Activated CD8-positive, alpha-beta memory T cell treated with anti-CD3 and anti-CD28 coated beads, Interleukin-2, amount 50 U/mL, for 48 hours (primary cell): Measurements from ENCODE around the gene TMPRSS7.
A peak's percentile ranks its signal among the peaks of the same experiment; 100 is the strongest.

Experiments used
- DNase-seq: peaks from one replicate; pipeline ENCODE4 v3.0.0-alpha.2; 2020

Gene TMPRSS7

GRCh38 chr3:112072387-112073060, 38.0 kb downstream of the TMPRSS7 start:
- DNase-seq: peak; percentile 68

GRCh38 chr3:112074006-112074405, 39.5 kb downstream of the TMPRSS7 start:
- DNase-seq: no peak

DNA sequence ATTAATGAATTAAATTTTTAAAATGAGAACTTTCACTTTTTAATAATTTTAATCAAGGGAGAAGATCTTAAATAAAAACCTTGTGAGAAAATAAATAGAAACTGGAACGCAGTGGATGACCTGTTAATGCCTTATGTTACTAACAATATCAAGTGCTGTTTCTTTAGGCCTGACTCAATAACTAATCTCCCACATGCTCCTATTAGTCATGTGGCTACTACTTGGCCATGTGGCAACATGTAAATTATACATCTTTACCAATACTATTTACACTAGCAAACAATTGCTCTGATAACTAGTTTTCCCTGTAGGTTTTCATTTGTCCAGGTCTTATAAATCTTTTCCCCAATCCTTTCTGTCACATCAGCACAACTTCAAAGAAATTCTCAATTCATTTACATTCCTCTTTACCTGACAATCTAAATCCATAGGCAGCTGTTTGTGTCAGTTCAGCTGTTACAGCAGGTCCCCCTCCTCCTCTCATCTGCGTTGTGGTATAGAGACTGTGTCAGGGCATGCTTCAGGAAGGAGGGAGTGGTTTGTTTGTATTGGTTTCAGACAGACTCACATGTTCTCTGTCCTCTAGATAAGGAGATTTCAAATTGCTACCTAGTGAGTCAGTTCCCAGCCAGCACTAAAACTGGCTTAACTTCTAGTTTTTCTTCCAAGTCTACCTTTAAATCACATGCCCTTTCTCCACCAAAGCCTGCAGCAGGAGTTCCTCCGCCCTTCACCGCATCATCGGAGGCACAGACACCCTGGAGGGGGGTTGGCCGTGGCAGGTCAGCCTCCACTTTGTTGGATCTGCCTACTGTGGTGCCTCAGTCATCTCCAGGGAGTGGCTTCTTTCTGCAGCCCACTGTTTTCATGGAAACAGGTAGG, 40.3 kb downstream of the TMPRSS7 start:
- DNase-seq: no peak

DNA sequence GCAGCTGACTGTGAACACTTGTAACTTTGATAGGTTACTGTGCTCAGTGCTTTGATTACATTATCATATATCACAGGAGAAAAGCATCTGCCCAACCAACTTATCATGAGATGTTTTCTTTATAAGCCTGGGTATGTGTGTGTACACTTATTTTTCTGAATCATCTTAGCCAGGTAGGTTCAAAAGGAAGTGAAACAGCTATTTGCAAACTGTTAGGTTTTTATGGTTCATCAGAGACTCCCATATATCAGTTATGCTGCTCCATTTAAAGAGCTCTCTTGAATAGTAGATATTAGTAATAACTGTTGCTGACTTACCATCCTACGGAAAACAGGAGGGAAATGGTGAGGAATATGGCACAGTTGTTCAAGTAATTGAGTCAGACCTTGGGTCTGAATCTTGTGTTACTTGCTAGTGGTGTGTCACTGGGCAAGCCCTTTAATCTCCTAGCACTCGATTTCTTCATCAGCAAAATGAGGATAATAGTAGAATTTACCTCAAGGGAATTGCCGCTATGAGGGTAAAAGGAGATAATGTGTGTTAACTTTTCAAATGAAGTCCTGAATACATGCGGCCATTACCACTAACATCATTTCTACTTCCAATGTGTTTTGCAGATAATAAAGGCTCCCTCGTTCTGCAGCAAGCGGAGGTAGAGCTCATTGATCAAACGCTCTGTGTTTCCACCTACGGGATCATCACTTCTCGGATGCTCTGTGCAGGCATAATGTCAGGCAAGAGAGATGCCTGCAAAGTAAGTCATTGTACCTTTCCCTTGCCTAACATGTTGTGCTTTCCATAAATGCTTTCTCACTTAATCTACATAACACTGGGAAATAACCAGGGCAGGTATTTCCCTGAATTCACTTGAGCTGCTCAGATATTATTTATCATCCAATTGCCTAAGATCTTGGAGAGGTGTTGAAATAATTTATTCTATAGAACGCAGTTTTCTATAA, 43.9 kb downstream of the TMPRSS7 start:
- no peak for DNase-seq

- DNase-seq: no peak
These were observed 48.7 kb downstream of the TMPRSS7 start for GRCh38 chr3:112083239-112083638.

DNA sequence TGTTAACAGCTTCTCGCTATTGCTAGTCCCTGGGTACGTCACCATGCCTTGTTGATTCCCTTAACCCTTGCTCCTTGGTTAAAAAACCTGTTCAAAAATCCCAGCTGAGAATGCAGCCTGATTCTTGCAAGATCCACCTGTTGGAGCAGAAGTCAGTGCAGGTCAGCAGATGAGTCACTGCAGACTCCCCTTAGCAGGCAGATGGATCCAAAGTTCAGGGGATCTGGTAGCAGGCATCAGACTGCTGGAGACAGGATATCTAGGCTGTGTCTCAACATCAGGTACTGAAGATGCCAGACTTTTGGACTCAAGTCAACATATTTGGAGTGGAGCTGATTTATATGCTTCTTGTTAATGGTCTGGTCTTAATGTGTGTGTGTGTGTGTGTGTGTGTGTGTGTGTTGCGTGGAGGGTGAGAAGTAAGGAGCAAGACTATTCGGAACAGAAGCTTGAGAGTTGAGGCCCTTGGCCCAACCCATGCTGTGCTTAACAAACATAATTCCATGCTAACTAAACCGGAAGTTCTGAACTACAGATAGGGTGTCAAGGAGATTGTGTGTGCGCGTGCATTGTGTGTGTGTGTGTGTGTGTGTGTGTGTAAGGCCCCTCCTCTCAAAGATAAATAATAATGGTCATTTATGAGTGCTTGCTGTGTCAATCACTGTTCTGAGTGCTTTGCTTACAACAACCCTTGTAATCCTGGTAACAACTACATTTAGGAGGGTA, 50.6 kb downstream of the TMPRSS7 start:
- no peak for DNase-seq

DNA sequence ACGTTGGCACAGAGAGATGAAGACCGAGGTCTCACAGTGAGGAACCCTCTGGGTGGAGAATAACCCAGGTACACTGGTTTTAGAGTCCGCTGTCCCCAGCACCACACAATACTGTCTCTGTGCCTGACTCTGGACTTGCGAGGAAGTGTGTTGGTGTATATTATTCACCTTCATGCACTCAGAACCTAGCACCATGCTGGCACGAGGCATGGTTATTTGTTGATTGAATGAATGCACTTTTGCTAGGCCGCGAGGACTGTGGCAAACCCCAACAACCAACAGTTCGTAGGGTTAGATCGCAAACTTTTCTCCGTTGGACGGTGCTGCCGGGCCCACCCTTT, 51.2 kb downstream of the TMPRSS7 start:
- DNase-seq: no peak

DNA sequence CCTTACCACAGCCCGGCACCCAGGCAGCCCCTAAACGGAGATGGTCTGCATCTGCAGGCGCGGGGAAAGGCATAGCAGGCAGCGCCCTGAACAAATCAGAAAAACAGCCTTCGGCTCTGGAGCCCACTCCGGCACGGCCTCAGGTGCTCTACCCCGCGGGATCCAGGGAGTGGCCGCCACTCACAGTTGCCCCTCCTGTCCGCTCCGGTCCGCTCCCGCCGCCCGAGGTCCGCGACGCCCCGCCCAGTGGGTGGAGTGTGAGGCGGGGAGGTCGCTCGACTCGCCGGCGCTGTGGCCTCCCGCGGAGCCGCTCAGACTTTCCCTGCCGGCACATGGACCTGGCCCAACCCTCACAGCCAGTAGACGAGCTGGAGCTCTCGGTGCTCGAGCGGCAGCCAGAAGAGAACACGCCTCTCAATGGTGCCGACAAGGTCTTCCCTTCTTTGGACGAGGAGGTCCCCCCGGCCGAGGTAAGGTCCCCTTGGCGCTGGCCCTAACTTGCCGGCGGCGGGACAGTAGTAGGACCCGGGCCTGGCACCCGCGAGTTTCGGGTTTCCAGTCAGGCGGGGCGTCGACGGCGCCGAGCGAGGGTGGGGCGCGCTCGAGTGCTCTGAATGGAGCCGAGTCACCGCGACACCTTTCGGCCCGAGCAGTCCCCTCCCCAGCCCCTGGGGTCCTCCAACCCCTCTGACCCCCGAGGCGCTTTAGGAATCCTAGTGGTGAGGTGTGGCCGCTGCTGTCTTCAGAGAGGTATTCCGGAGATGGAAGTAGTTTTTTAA, 51.7 kb downstream of the TMPRSS7 start, which contains the start of gene C3orf52:
Gene C3orf52 (plus strand): TSS at position 314 of the 779 bp plus-strand sequence. CDS start 19 bp downstream, at position 333.
- peak; percentile 82 for DNase-seq

DNA sequence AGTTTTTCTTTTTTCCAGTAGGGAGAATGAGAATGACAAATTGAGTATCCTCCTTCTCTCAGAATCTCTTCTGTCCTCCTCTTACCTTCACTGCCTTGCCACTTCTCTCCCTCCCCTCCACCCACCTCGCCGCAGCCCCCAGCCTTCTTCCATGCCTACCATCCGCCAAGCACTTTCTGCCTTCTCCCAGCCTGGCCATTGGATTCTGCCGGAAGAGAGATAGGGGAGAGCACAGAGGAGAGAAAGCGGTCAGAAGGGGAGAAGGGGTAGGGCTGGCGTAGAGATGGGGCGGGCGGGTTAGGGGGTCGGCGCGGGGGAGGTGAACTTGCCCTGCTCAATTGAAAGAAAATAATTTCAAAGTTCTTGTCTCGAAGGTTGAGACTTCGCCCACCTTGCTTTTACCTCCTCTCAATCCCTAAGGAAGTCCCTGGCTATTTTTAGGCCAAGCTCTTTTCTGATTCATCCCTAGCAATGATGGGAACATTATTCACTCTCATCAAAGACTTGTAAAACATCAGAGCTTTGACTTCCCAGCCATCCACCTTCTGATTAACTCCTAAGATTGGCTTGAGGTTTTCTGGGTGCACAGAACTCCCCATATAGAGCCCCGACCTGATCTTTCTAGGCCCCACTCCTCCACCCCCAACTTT, 52.5 kb downstream of the TMPRSS7 start:
- no peak for DNase-seq

DNA sequence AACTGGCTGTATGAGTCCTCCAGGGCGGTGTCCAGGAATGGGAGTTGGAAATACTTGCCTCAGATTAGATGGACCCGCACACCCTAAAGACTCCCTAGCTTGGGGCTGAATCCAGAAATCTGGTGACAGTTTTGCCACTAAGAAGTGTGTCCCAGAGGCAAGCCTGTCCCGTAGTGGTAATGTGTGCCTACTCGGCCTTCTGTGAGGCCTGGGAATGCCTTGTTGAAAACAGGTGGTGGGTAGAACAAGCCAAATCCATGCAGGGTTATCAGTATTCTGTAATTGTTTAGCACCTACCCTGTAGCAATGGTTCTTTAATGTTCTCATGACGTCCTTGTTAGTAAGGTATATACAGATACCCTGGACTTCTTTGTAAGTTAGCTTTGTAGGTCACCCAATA, 53.2 kb downstream of the TMPRSS7 start:
- no peak for DNase-seq

DNA sequence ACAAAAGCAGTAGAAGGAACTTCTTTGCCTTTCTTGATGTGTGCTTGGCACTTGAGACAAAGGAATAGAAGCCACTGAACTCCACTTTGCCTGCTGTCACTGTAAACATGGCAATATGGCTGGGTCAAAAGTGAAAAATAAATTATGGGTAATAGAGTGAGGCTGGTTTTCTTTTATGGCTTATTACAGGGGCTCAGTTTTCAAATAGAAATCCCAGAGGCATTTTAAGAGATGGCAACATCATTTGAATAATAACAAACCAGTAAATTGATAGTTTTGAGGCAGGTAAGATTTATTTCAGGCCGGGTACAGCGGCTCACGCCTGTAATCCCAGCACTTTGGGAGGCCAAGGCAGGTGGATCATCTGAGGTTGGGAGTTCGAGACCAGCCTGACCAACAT, 54.4 kb downstream of the TMPRSS7 start:
- no peak for DNase-seq

DNA sequence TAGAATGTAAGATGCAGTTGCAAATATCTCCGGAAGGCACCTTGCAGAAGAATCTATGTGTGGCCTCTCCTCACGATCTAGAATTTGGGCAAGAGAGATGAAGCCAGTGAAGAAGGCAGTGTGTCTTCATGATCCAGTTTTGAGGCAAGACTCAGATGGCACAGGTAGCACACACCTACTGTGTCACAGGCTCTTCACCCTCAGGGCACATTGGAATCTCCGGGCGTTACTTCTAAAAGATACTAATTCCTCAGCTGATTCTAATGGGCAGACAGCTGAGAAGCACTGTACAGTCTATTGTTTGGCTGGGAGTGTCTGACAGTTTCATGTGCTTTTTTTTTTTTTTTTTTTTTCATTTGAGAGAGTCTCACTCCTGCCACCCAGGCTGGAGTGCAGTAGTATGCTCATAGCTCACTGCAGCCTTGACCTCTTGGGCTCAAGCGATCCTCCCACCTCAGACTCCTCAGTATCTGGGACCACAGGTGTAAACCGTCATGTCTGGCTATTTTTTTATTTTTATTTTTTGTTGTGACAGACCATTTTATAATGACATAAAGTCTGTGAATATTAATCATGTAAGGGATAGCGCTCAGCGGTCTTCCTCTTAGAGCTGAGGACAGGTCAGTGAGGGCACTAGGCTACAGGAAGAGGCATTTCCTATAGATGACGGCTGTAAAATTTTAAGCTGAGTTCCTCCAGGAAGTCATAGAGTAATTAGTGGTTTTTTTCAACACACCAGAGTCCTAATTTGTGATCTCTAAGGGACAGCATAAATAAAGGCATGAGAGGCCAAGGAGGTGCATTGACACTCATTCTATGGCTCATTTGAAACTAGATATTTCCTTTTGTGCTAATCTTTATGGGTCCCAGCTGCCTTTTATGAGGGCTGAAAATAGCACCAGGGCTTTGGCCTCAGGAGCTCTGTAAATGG, 55.7 kb downstream of the TMPRSS7 start:
- no peak for DNase-seq

- no peak for DNase-seq
These were observed 56.5 kb downstream of the TMPRSS7 start for GRCh38 chr3:112090887-112091586.

DNA sequence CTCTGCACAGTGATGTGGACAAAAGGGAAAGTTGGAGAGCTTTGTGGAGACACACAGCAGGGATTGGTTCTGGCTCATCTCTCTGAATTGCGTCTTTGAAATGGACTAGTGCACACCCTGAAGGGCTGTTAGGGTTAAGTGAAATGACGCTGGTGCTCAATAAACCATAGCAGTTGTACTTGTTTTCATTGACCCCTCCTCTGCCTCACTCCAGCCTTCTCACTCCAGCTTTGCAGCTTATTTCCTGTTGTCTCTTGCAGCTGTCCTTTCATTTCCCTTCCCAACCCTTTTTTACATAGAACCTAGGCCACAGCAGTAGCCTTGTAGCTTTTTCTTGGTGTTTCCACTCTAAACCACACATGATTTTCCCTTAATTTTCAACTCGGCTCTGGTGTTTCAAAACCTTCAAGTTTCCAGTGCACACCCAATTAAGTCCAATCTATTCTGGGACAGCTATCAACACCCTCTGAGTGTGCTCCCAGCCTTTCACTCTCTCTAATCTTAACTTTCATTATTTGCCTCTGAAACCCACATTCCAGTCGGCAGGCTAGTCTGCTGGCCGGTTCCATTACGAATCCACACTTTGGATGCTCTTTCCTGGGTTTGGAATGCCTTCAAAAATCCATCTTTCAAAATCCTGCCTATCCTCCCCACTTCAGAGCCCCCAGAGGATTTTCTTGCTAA, 58.1 kb downstream of the TMPRSS7 start:
- no peak for DNase-seq

- DNase-seq: no peak
These were observed 58.6 kb downstream of the TMPRSS7 start for GRCh38 chr3:112093180-112093522.

- DNase-seq: no peak
These were observed 61.2 kb downstream of the TMPRSS7 start for GRCh38 chr3:112095731-112096130.

- no peak for DNase-seq
These were observed 61.6 kb downstream of the TMPRSS7 start for GRCh38 chr3:112096176-112096575.

DNA sequence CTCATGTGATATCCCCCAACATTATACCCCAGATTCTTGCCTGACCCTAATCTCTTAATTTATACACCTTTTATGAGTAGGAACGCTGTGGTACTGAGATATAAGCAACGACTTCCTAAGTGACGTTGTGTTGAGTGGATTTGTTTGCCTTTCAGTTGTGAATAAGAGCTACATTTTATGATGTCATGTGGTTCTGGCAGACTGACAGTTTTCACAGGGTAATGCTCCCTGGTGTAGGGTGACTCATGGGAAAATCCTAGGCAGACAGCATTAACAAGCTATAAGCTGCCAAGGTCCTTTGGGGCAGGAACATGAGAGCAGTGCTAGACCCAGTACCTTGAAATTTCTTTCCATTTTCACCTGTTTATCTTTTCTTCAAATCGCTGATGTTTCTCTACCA, 62.8 kb downstream of the TMPRSS7 start:
- DNase-seq: no peak

DNA sequence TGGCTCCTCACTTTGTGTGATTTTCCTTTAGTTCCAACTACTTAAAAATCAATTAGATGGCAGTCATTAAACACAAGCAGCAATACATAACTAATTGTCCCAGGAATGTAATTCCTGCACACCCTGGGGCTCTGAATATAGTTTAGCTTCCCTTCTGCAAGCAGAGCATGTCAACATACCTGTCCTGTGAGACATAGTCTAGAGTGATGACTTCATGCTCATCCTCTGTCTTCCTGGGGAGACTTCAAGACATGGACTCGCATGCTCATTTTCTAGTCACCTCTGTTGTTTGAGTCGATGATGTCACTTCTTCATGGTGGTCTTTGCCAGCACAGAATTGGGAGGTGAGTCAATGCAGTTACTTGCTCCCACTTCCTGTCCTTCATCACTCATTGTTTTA, 67.4 kb downstream of the TMPRSS7 start:
- no peak for DNase-seq
